NCI-H1105 treated with DMSO at 0.1 percent for 48 hours (cell line): ENCODE results near the gene ICE1.
A peak's percentile ranks its signal among the peaks of the same experiment; 100 is the strongest.

Source experiments
- DNase-seq: peaks from one replicate; lab custom pipeline; 2025; lab: John Stamatoyannopoulos, UW

Gene ICE1

GRCh38 chr5:5533927-5534326, 111.5 kb downstream of the ICE1 start:
- peak; percentile 12 for DNase-seq

GRCh38 chr5:5534333-5534732, 111.9 kb downstream of the ICE1 start:
- no peak for DNase-seq

- DNase-seq, result no peak
Measured at GRCh38 chr5:5536871-5537270, 114.4 kb downstream of the ICE1 start.

DNA sequence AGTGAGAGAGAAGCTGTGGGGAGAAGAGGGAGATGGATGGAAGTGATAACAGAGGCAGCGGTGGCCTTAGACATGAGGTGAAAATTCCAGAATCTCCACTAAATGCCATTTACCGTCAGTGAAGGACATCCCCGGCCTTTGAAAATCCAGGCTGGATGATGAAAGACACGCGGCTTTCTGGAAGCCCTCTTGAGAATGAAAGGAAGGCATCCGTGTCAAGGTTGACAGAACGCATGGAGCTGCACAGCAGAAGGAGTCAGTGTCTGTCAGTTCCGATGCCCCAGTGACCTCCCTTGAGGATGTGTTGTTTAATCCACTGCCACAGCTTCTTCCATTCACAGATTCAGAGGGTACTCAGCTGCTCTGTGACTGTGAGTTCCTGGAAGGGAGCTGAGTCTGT, 114.9 kb downstream of the ICE1 start:
- DNase-seq, result no peak

- DNase-seq, result no peak
Measured at GRCh38 chr5:5539590-5539989, 117.1 kb downstream of the ICE1 start.
